Measurements from ENCODE around the gene PIP5KL1.

DNA sequence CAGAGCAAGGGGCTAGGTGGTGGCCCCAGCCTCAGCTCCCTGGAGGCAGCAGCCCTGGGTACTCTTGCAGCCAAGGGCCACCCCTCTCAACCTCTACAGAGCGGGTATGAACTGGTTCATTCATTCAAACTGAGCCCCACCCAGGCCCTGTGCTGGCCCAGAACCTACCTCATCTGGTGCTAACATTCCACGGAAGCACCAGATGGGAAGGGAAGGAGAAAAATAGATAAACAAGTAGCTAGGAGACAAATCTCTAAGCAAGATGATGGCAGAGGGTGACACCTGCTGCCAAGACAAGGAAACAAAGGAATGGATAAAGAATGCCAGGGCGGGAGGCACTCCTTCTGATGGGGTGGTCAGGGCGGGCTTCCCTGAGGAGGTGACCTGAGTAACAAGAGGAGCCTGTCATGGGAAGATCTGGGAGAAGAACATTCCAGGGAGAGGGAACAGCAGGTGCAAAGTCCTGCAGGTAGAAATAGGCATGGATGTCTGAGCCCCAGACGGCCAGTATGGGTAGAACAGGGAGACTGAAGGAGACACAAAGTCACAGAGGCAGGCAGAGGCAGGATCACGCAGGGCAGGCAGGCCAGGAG is 19.9 kb downstream of the PIP5KL1 start:
- TF ChIP-seq, protein P1, sequence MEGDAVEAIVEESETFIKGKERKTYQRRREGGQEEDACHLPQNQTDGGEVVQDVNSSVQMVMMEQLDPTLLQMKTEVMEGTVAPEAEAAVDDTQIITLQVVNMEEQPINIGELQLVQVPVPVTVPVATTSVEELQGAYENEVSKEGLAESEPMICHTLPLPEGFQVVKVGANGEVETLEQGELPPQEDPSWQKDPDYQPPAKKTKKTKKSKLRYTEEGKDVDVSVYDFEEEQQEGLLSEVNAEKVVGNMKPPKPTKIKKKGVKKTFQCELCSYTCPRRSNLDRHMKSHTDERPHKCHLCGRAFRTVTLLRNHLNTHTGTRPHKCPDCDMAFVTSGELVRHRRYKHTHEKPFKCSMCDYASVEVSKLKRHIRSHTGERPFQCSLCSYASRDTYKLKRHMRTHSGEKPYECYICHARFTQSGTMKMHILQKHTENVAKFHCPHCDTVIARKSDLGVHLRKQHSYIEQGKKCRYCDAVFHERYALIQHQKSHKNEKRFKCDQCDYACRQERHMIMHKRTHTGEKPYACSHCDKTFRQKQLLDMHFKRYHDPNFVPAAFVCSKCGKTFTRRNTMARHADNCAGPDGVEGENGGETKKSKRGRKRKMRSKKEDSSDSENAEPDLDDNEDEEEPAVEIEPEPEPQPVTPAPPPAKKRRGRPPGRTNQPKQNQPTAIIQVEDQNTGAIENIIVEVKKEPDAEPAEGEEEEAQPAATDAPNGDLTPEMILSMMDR (conservative IDR thresholded peaks at IDR 0.05; ENCODE audit: low read depth in 2 of 2): peak; percentile 17 to 52; a peak in 2 of 4 replicates
- TF ChIP-seq EZH2 (IDR thresholded peaks at IDR 0.05; ENCODE audit: low read depth, unreplicated experiment): no peak
- TF ChIP-seq, protein P2, sequence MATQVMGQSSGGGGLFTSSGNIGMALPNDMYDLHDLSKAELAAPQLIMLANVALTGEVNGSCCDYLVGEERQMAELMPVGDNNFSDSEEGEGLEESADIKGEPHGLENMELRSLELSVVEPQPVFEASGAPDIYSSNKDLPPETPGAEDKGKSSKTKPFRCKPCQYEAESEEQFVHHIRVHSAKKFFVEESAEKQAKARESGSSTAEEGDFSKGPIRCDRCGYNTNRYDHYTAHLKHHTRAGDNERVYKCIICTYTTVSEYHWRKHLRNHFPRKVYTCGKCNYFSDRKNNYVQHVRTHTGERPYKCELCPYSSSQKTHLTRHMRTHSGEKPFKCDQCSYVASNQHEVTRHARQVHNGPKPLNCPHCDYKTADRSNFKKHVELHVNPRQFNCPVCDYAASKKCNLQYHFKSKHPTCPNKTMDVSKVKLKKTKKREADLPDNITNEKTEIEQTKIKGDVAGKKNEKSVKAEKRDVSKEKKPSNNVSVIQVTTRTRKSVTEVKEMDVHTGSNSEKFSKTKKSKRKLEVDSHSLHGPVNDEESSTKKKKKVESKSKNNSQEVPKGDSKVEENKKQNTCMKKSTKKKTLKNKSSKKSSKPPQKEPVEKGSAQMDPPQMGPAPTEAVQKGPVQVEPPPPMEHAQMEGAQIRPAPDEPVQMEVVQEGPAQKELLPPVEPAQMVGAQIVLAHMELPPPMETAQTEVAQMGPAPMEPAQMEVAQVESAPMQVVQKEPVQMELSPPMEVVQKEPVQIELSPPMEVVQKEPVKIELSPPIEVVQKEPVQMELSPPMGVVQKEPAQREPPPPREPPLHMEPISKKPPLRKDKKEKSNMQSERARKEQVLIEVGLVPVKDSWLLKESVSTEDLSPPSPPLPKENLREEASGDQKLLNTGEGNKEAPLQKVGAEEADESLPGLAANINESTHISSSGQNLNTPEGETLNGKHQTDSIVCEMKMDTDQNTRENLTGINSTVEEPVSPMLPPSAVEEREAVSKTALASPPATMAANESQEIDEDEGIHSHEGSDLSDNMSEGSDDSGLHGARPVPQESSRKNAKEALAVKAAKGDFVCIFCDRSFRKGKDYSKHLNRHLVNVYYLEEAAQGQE (IDR thresholded peaks at IDR 0.05; ENCODE audit: unreplicated experiment): no peak
